PC-3 (cell line): ENCODE measurements around the gene ANKRD49. TPM values are rescaled to one million over a fixed set of nuclear protein-coding genes. Genes with fewer than 3 reads are reported as not detected.

Experiments used
- ATAC-seq: fragments of 200-7000 bp; cut with Tn5 transposase; 2 replicates; pipeline ENCODE4 v1.9.1; 2020; ENCODE audit warnings: mild to moderate bottlenecking, moderate library complexity
- BruUV-seq: library from RNA; stranded (reverse); fragments of 400-500 nt; replicated peaks from 2 replicates; lab custom pipeline; 2021; lab: Mats Ljungman, UMichigan
- CTCF ChIA-PET: fragments of 300-600 bp; sonication (Branson Sonifier 250); formaldehyde crosslinking; loops from one replicate; lab custom pipeline; 2022; ENCODE audit warnings: antibody characterized with exemption; lab: Charles Lee
- POLR2A ChIA-PET: fragments of 300-600 bp; sonication (Branson Sonifier 250); formaldehyde crosslinking; loops from one replicate; lab custom pipeline; 2022; ENCODE audit warnings: antibody characterized with exemption; ENCODE audit not compliant: unreplicated experiment; lab: Charles Lee
- DNase-seq: peaks from one replicate; pipeline ENCODE4 v3.0.0-alpha.2; 2015
- H2AFZ ChIP-seq: fragments of 300-600 bp; sonication (generic); 2 replicates; pipeline ENCODE4 v1.6.0; 2016; ENCODE audit warnings: antibody characterized with exemption, low read length
- H3F3A ChIP-seq: fragments of 300-600 bp; sonication (generic); one replicate; pipeline ENCODE4 v1.6.0; 2017; ENCODE audit warnings: antibody characterized with exemption, low read length, control low read depth, mild to moderate bottlenecking; ENCODE audit not compliant: unreplicated experiment
- H3K27ac ChIP-seq: fragments of 300-600 bp; sonication (generic); 2 replicates; pipeline ENCODE4 v1.5.1; 2016; ENCODE audit warnings: mild to moderate bottlenecking, low read length
- H3K27me3 ChIP-seq: fragments of 300-600 bp; sonication (generic); 2 replicates; pipeline ENCODE4 v1.6.1; 2016; ENCODE audit warnings: low read length, mixed read lengths
- H3K36me3 ChIP-seq: fragments of 300-600 bp; sonication (generic); 2 replicates; pipeline ENCODE4 v1.6.1; 2016; ENCODE audit warnings: low read depth, mixed run types, low read length, mixed read lengths
- H3K4me1 ChIP-seq: fragments of 300-600 bp; sonication (generic); 2 replicates; pipeline ENCODE4 v1.5.1; 2016; ENCODE audit warnings: low read length; ENCODE audit not compliant: insufficient read depth
- H3K4me2 ChIP-seq: fragments of 300-600 bp; sonication (generic); 2 replicates; pipeline ENCODE4 v1.6.0; 2016; ENCODE audit warnings: low read length
- H3K4me3 ChIP-seq: fragments of 300-600 bp; sonication (generic); 2 replicates; pipeline ENCODE4 v1.5.1; 2016; ENCODE audit warnings: mild to moderate bottlenecking, low read length, mixed read lengths
- H3K79me2 ChIP-seq: fragments of 300-600 bp; sonication (generic); 2 replicates; pipeline ENCODE4 v1.6.1; 2017; ENCODE audit warnings: low read length, mixed read lengths
- H3K9ac ChIP-seq: fragments of 300-600 bp; sonication (generic); 2 replicates; pipeline ENCODE4 v1.6.0; 2016; ENCODE audit warnings: mild to moderate bottlenecking, low read length
- H3K9me2 ChIP-seq: fragments of 300-600 bp; sonication (generic); replicated peaks from 2 replicates; pipeline ENCODE4 v1.6.1; 2016; ENCODE audit warnings: mixed run types, low read length, mixed read lengths
- H3K9me3 ChIP-seq: fragments of 300-600 bp; sonication (generic); 2 replicates; pipeline ENCODE4 v1.6.1; 2016; ENCODE audit warnings: low read length, mixed read lengths
- H4K20me1 ChIP-seq: fragments of 300-600 bp; sonication (generic); 2 replicates; pipeline ENCODE4 v1.6.1; 2016; ENCODE audit warnings: low read length, mixed read lengths
- EZH2 ChIP-seq: fragments of 300-600 bp; sonication (generic); IDR thresholded peaks from one replicate; pipeline ENCODE4 v1.6.1; 2017; ENCODE audit warnings: antibody characterized with exemption, mild to moderate bottlenecking, low read length; ENCODE audit not compliant: unreplicated experiment
- EZH2phosphoT487 ChIP-seq: fragments of 300-600 bp; sonication (generic); IDR thresholded peaks from 2 replicates; pipeline ENCODE4 v1.6.1; 2018; ENCODE audit warnings: mild to moderate bottlenecking, antibody characterized with exemption, low read length, borderline replicate concordance
- intact Hi-C: fragments of 100-400 bp; cut with micrococcal nuclease; formaldehyde crosslinking; loops from 2 replicates; pipeline ENCODE4 v1.9.0; 2023
- total RNA-seq: library from RNA; depleted of rRNA; stranded (reverse); fragments of >200 nt; gene quantifications from 2 replicates; pipeline ENCODE4 v1.2.3, GENCODE V29; 2014
- TF ChIP-seq, protein P1 (sequence below): fragments of 300-600 bp; sonication (generic); conservative IDR thresholded peaks from 2 replicates; pipeline ENCODE4 v1.5.1; 2017; ENCODE audit warnings: antibody characterized with exemption, low read depth, mild to moderate bottlenecking, low read length

ANKRD49 gene
- total RNA-seq, 1 experiment from 2014 or later: 9.0 TPM

DNA sequence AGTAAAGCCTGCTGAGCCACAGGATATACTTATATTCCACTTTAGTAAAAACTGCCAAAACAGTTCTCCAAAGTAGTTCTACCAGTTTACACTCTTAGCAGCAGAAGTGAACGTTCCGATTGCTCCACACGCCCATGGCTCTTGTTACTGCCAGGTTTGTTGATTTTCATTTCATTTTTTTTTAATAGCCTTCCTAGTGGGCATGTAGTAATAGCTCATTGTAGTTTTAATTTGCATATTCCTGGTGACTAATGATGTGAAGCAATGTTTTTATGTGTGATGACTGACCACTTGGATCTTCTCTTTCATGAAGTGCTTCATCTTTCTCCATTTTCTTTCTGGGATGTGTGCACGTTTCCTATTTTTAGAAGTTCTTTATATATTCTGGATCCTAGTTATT is 13.7 kb downstream of the ANKRD49 start:
- POLR2A ChIA-PET: interaction anchor here (0.7 kb wide), 1 partner anchor 260 kb away, joined by 6 read pairs; no protein-coding TSS in a partner anchor
- Histone ChIP-seq H3K4me3 (no peak overlapping the region), H3K79me2 (no peaks in the 10 kb centered on the region), H2AFZ (0 out of 2 replicates have a peak overlapping the region, but pooled peaks have one; percentile 32), H3K27me3 (no peaks in the 10 kb centered on the region), H3K27ac (no peak overlapping the region), H3K9me2 (no peaks in the 10 kb centered on the region), H3K36me3 (no peaks in the 10 kb centered on the region), H3K4me2 (0 out of 2 replicates have a peak overlapping the region, but pooled peaks have one; percentile 9), H3K9me3 (no peaks in the 10 kb centered on the region), H3K4me1 (peaks cover 5% of the 10 kb centered on the region), H3F3A (no peaks in the 10 kb centered on the region), H3K9ac (no peak overlapping the region), H4K20me1 (no peaks in the 10 kb centered on the region)
- intact Hi-C loops: loop anchor here (10.0 kb wide), 1 partner anchor 213 kb away; no protein-coding TSS in a partner anchor
- peak; percentile 11 for ATAC-seq
- CTCF ChIA-PET: no interaction called here
- no TSS peak for BruUV-seq
- TF ChIP-seq, protein P1, sequence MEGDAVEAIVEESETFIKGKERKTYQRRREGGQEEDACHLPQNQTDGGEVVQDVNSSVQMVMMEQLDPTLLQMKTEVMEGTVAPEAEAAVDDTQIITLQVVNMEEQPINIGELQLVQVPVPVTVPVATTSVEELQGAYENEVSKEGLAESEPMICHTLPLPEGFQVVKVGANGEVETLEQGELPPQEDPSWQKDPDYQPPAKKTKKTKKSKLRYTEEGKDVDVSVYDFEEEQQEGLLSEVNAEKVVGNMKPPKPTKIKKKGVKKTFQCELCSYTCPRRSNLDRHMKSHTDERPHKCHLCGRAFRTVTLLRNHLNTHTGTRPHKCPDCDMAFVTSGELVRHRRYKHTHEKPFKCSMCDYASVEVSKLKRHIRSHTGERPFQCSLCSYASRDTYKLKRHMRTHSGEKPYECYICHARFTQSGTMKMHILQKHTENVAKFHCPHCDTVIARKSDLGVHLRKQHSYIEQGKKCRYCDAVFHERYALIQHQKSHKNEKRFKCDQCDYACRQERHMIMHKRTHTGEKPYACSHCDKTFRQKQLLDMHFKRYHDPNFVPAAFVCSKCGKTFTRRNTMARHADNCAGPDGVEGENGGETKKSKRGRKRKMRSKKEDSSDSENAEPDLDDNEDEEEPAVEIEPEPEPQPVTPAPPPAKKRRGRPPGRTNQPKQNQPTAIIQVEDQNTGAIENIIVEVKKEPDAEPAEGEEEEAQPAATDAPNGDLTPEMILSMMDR: no peak
- TF ChIP-seq EZH2 (no peak), EZH2phosphoT487 (no peak)
- peak; percentile 67 for DNase-seq

DNA sequence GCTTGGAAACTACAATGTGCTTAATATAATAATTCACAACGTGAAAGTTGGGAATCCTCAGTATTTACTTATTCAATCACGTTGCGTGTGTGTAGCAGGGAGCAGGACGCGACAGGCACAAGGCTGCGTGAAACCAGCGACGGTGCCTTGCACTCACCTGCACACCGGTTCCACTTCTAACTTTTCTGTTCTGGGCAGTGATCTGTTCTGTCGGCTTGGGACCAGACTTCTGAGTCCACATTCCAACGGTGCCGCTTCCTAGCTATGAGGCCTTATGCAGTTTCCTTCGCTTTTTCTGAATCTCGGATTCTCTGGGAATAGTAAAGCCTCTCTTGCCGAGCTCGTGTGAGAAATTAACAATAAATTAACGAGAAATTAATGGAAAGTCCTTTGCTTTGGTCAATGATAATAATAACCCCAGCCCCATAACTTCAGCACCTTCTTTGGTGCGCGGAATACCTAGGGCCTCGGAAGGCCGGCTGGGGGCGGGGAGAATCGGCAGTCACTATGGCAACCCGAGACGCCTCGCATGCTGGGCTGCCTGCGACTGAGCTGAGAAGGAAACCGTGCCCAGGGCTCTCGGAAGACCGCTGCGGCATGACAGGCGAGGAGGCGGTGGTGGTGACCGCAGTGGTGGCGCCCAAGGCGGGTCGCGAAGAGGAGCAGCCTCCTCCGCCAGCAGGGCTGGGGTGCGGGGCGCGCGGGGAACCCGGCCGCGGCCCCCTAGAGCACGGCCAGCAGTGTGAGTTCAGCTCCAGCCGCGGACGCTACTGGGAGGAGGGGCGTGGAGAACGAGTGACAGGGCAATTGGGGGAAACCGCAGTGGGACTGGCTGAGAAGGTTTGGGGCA is 18.4 kb downstream of the ANKRD49 start, which contains the start of gene C11orf97:
Gene C11orf97, plus strand, starts transcription at position 530 of the 850 bp plus-strand sequence. Its CDS starts 68 bp downstream, at position 598.
- Histone ChIP-seq H3K79me2 (no peaks in the 10 kb centered on the region), H3K4me3 (peak within 1 kb of the TSS; percentile 83), H3K9ac (no peak within 1 kb of the TSS), H3K4me1 (peaks cover 16% of the 10 kb centered on the region), H3K27me3 (no peaks in the 10 kb centered on the region), H3K9me3 (no peaks in the 10 kb centered on the region), H3K9me2 (no peaks in the 10 kb centered on the region), H3K27ac (no peak within 1 kb of the TSS), H3K36me3 (no peaks in the 10 kb centered on the region), H2AFZ (peak within 1 kb of the TSS; percentile 87), H3F3A (no peaks in the 10 kb centered on the region), H3K4me2 (peak within 1 kb of the TSS; percentile 90), H4K20me1 (no peaks in the 10 kb centered on the region)
- ChIA-PET CTCF (interaction anchor here (0.6 kb wide), 3 partner anchors 30 to 867 kb away, joined by 3 to 4 read pairs (median 4); partner anchors contain the start of genes C11orf54 and TAF1D), POLR2A (interaction anchor here (1.0 kb wide), 1 partner anchor 384 kb away, joined by 4 read pairs; the partner anchor contains the start of gene PANX1)
- no TSS peak for BruUV-seq
- DNase-seq: peak; percentile 76
- TF ChIP-seq EZH2: no peak
- TF ChIP-seq, protein P1: 0 out of 2 replicates have a peak, but pooled peaks have one; percentile 17
- intact Hi-C loops: no loop called here
- peak; percentile 89 for ATAC-seq
